ENCODE data around the gene EEF1AKMT3.

EEF1AKMT3 gene

DNA sequence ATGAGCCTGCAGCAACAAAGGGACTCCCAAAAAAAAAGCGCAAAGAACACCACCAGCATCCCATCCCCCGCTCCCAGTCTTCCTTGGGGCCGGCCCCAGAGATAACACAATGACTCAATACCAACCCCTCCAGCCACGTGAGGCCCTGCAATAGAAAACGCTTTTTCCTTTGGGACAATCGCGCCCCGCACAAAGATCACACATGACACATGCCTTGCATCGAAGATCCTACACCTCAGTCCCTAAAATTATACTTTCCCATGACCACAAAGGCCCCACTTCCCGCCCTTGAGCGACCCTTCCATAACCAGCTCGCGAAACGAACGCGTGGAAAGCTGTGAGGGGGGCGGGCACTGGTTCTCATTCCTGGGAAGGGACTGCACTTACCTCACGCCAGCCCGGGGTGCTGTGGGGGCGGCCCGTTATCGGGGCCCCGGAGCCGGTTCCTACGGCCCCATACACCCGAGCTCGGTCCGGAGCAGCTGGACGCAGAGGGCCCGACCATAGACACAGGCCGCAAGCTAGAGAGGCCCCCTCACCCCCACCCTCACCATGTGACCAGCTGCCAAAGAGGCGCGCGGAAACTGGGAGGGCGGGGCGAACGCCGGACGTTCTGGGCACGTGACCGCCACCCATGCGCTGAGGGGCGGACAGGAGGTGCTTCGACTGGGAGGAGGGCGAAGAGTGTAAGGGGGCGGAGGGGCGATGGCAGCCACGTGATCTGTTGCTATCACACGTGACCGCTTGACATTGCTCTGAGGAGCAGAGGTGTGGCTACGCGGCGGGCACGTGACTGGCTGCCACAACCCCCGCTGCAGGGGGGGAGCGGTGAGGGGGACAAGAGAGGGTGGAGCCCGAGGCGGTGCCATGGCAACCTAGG is 20.4 kb upstream of the EEF1AKMT3 start, which contains the start of gene CDK4:
TSS of gene CDK4 (minus strand) at position 523 of the 880 bp plus-strand sequence. CDS start 593 bp downstream, outside the sequence.
- peak; percentile 99 for DNase-seq

DNA sequence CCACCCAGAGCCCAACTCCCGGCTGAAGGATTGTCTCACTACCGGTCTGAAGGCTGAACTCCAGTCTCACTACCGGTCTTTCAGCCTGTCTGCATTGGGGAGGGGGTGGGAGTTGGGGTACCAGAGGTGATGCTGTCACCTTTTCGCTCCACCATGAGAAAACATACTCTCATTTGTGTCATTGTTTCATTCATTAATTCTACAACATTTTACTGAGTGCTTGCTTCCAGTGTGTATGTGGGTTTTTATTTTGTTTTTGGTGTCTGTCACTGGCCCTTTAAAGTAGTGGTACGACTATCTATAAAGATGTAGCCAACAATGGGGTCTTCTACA is 19.8 kb upstream of the EEF1AKMT3 start:
- DNase-seq, result no peak

DNA sequence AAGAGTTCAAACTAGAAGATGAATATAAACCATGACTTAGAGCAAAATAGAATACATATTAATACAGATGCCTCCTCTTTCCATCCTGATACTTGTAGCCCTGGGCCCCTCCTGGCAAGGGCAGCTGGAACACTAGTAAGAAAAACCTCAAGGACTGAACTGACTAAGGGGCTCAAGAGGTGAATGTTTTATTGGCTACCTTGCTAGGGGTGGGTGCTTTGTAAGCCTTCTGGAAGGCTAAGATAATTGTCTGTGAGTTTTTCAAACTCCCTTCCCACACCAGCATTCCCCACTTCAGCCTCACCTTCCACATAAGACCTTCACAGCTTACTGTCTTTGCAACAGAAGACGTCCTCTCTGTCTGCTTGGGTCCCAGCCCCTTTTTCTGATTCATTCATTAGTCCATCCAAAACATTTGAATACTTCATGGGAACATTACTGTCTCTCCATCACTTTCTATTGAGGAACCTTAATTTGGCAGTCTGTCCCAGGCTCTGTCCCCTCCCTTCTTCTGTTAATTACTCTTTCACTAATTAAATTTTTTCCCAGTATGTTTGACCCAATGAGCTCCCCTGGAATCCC is 18.6 kb upstream of the EEF1AKMT3 start:
- no peak for DNase-seq

DNA sequence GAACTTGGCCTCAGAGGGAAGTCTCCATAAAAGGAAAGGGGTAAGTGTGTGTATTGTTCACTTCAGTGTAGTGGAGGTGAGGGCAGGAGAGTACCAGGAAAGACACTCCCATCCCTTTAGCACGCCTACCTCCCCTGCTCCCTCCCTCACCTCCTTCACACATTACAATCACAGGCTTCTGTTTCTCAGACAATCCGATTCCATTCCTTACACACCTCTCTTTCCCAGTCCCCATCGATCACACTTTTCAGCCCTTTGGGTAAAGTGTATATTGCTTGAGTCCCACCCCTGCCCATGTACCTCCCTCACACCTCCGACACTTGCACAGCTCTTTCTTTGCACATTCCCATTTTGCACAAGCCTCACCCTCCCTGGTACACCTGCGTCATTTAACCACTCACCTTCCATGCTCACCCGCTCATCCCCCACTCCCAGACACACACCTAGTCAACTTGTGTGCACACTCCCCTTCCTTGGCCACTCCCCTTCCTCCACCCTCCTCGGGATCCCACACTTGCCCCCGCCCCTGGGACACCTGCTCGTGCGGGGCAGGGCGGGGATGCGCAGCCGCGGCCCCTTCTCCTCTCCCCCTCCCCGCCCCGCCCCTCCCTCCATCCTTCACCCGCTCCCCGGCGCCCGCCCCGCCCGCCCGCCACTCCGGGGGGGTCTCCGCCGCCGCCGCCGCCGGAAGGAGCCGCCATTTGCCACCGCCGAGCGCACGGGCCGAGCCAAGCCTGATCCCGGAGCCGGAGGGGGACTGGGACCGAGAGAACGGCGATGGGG is 17.8 kb upstream of the EEF1AKMT3 start, which contains the start of gene MARCHF9:
TSS of gene MARCHF9 (plus strand) at position 693 of the 783 bp plus-strand sequence. CDS start 426 bp downstream, outside the sequence.
- peak; percentile 87 for DNase-seq

DNA sequence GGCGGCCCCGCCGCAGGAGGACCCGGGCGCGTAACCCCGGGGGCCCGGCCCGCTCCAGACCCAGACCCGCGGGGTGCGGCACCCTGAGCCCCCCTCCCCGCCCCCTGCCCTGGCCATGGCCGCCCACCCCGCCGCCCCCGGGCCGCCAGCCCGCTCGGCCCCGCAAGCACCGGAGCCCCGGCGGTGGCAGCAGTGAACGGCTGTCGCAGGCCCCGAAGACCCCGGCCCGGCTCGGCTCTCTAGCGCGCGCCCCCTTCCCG is 17.3 kb upstream of the EEF1AKMT3 start:
- no peak for DNase-seq

DNA sequence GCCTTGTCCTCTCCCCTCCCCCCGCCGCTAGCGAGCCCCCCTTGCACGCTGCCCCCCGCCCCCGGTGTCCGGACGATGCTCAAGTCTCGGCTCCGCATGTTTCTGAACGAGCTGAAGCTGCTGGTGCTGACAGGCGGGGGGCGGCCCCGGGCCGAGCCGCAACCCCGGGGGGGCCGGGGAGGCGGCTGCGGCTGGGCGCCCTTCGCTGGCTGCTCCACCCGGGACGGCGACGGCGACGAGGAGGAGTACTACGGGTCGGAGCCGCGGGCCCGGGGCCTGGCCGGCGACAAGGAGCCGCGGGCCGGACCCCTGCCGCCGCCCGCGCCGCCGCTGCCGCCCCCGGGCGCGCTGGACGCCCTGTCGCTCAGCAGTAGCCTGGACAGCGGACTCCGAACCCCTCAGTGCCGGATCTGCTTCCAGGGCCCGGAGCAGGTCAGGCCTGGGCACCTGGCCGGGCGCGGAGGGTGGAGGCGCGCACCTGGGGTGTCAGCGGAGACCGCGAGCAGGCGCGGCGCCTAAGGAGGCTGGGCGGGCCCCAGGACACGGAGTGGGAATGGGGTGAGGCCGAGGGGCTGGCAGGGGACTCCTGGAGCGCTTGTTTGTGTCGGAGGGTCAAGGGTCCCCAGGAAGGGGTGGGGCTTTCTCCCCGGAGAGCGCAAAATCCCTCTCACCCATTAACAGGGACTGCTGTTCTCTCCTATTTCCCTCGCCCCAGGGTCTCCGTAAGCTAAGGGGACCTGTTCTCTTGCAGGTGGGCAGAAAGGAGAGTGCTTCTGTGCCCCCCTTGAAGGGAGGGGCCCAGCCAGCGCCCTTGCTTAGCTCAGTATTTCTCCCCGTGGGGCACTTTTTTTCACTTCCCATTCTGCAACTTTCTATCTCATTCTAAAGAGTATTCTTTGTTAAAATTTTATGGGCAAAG is 16.7 kb upstream of the EEF1AKMT3 start:
- peak; percentile 45 for DNase-seq

DNA sequence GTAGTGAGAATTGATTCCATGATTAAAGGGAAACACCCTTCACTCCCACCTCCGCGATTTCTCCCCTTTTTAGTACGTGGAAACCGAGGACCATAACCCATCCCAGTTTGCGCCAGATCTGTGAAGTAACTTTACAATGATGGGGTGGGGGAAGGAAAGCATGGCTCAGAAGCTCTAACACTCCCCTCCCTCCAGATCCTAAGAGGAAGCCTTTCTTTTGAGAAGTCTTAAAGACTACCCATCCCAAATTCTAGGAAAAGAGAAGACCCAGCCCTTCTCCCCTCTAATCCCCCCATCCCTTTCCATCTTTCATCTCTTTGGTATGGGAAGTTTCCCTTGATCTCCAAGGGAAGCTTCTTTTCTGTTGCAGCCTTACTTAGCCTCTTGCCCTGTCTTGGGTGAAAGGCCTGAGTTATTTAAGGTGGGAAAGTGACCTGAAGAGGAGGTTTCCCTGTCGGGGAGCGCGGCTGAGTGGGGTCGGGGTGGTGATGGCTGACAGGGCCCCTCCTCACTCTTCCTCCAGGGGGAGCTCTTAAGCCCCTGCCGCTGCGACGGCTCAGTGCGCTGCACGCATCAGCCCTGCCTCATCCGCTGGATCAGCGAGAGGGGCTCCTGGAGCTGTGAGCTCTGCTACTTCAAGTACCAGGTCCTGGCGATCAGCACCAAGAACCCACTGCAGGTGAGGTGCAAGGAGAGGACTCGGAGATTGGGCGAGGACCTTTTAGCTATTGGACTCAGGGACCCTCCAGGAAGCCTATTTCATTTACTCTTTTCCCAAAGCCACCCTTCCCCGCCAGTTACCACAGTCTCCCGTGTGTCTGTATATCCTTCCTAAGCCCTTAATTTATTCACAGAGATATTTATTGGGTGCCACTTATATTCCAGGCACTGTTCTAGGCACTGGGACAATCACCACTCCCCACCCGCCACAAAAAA is 15.7 kb upstream of the EEF1AKMT3 start:
- peak; percentile 68 for DNase-seq

DNA sequence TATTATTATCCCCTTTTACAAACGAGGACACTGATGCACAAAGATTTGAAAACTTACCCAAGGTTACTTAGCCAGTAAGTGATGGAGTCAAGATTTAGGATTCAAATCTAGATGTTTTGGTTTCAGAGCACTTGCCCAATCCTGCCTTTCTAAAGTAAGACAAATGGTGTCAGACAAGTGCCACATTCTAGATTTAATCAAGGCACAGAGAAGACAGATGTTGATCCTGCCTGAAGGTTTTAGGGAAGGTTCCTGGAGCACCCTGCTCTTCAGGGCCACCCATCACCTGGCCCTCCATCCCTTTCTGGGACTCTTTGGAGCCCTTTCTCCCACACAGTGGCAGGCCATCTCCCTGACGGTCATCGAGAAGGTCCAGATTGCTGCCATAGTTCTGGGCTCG is 14.6 kb upstream of the EEF1AKMT3 start:
- no peak for DNase-seq

DNA sequence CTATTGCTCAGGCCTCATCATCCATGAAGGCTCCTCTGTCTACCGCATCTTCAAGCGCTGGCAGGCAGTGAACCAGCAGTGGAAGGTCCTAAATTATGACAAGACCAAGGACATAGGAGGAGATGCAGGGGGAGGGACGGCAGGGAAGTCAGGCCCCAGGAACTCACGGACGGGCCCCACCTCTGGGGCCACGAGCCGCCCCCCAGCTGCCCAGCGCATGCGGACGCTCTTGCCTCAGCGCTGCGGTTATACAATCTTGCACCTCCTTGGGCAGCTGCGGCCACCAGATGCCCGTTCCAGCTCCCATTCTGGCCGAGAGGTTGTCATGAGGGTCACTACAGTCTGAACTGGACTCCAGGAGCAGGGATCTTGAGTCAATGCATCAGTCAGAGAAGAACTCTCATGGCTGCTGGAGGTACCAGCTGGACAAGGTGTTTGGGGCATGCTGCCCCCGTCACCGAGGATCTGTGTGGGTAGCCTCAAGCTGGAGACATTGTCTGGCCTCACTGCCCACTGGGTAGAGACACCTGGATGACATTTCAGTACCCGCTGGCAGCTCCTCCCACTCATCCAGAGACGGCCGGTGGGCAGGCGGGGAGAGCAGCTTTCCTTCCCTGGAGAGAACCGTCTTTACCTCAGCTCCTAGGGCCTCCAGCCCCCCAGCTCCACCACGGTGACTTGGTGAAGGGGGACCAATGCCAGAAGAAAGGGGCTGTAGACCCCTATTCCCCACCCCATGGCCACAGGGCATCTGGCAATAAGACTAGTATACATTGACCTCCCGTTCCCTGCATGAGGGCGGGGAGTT is 13.7 kb upstream of the EEF1AKMT3 start:
- no peak for DNase-seq

DNA sequence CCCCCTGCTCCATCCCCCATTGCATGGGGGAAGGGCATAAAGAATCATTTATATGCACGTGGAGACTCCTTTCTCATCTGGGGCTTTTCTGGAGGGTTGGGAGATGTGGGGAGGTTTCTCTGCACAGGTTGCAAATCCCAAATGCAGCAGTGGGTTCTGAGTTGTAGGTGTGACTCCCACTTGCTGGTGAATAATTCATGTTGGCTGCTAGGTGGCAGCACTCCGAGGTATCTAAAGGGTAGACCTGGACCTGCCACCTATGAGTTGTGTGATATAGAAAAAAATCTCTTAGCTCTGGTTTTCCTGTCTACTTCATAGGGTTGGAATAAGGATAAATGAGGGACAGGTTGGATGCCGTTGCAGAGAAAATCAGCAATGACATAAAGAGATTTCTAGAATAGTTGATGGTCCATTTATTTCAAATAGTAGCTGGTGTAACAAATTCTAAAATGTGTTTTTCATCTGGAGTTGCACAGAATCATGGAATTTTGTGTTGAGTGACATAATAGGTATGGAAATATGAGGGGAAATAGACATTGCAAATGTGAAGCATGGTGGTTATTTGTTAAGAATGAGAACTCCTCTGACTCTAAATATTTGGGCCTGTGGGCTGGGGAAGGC is 12.9 kb upstream of the EEF1AKMT3 start:
- DNase-seq, result peak; percentile 44

DNA sequence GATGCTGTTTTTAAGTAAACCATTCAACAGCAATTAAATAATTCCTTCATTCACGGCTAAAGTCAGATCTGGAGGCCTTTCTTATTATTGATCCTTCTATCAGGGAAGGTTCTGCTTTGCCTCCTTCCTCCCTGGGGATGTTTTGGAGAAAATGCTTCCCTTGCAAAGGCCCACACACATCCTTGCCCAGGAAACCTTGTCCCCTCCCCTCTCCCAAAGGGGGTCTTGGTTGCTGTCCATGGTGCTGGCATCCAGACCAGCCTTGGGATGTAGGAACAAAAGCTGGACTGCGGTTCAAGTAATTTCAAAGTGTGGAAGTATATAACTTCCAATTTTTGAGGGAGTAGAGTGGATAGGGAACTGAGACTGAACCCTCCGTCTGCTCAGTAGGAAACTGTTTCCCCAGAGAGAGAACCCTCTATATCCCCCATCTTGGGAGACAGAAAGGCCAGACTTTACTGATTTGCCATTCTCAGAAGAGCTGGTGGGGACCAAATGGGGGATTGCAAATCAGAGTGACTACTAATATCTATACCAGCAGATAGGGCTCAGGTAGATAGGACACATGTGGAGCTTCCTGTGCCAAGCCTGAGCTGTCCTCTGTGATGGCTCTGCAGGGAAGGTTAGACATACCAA is 11.9 kb upstream of the EEF1AKMT3 start:
- no peak for DNase-seq

DNA sequence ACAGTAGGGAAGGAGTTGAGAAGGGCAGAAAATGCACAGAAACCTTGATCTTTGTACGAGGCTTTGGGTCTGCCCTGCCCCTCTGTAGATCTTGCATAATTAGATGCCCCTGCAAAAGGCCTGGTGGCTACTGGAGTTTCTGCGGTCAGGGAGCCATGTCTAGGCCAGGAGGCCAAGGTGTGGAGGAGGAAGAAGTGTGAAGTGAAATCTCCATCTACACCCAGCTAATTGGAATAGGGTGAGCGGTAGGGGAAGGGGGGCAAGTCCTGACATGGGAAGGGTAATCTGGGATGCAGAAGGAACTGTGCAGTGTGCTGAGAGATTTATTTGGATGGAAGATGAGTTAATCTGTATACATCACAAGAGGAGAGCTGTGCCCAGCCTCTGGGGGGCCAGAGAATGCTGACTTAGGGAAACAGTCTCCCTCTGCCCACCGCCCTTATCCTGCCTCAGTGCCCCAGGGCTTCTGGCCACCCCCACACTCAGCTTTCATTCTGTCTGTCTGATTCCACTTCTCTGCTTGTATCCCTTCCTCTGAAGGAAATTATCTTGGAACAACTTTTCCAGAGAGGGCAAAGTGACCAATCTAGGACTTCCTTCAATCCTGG is 10.9 kb upstream of the EEF1AKMT3 start:
- no peak for DNase-seq

DNA sequence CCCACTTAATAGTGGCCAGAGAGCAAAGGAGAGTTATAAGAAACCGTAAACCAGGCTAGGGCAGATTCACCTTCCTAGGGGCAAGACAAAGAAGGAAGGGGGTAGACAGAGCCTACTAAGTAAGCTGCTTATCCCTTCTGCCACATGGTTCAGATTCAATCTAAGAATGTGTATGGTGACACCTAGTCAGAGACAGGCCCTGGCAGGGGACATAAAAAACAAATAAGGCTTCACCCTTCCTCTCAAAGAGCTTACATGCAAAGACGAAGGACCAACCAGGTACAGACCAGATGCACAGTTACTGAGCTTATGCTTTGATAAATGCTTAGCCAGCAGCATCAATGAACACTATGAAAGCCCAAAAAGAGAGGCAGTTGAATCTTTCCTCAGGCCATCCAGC is 10.0 kb upstream of the EEF1AKMT3 start:
- DNase-seq, result no peak

DNA sequence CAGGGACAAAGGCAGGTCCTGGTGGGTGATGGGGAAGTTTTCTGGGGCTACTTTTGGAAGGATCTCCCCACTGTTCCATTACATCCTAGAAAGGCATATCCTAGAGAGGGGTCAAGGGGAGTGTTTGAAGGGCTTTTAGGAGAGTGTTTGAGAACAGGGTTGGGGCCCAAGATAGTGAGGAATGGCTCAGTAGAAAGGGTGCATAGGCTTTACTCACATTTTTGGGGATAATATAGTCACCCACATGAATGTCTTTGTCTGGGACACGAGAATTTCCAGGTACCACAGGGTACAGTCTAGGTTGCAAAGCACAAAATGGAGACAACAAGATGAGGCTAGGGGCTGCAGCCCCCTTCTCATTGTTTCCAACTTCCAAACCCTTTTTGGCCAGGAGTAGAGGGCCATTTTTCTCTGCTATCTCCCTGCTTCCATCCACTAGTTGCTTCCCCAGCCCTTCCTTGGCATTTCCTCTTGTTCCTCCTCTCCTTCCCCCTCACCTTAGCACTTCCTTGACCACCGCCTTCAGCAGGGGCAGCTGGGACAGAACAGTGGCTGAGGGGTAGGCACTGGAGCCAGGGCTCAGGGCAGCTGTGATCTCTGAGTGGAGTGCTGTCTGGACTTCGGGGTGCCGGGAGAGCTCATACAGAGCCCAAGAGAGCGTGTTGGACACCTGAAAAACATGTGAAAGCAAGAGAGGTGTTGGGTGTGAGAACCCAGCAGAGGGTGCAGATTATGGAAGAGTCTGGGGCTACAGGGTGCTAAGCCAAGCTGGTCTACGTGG is 8.3 kb upstream of the EEF1AKMT3 start:
- no peak for DNase-seq

DNA sequence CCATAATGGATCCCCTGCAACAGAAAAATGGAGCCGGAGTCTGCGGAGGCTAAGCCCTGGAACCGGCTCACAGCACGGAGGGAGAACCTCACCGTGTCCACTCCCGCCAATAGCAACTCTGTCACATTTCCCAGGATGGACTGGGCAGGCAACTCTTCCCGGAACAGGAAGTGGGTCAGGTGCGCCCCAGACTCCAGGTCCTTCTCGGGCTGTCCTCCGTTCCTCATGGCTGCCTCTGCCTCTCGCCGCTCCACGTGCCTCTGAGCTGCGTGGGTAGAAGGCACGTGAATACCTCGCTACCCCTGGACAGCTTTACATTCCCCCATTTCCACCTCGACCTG is 7.8 kb upstream of the EEF1AKMT3 start:
- DNase-seq, result no peak

DNA sequence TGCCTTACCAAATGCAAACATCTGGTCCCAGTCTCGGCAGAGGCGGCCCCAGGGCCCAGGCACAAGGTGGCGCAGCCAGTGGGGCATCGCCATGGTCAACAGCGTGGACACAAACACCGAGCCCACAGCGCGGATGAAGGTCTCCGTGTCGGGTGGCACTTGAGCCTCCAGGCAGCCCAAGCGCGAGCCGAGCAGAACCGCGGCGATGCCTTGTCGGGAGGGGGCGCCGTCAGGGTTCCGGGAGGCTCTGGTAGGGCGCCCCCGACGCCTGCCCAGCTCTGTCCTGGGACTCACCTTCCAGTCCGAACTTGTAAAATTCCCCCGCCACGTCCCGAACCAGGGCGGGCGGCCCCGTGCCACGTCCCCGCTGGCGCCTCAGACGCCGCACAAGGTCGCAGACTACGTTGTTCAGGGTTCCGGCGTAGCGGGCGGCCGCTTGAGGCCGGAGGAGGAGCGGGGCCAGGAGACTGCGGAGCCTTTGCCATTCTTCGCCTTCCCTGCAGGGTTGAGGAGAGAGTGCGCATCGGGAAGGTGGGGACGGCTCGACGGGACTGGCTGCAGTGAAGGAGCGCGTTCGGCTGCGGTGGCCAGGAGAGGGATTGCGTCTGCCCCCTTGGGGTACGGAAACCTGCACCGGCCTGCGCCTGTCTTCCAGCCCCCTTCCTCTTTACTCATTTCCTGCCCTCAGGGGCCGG is 7.3 kb upstream of the EEF1AKMT3 start:
- DNase-seq, result peak; percentile 57

DNA sequence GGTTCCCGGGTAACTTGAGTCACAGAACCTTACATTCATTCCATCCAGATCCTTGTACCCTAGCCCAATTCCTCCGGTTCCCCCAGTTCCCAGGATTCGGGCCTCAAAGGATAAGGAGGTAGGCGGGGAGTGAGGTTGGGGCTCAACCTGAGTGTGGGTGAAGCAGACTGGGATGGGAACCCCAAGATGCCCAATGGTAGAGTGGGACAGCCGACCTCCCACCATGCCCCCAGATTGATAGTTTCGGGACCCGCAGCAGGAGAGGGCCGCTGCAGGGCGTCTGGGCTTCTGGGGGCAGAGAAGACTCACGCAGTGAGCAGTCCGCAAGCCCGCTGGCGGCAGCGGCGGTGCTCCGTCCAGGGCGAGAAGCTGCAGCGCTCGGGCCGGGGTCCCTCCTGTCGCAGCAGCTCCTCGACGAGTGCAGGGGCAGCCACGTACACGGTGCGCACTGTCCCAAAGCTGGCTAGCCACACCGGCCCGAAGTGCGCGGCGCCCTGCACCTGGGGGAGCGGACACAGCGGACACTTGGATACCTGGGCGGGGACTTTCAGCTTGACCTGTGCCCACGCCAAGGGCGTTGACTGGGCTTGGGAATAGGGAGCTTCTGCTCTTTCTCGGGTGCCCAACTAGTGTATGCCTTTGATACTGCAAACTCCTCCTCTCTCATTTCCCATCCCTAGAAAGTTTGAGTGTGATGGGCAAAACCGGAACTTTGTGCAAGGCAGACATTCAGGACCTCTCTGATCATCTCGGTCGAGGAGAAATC is 6.5 kb upstream of the EEF1AKMT3 start:
- no peak for DNase-seq

All from activated CD4-positive, alpha-beta T cell treated with anti-CD3 and anti-CD28 coated beads, Interleukin-2, amount 50 U/mL, for 1 hour (primary cell).